ENCODE data around the gene GALNT17.

The GALNT17 gene

DNA sequence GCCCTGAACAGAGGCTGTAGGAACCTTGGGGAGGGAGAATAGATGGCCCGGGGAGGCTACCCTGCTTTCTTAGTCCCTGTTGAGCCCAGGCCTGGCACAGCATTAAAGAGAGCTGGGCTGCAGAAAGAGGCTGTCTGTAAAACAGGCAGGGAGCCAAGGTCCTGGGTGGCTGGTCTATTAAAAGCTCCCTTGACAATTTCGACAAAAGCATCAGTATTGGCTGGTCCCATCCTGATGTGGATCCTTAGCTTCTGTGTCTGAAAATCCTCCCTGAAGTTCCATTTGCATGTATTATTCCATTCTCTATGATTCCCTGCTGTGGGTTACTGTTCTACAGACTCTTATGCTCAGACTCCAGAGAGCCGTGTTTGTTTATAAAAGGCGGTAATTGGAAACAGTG is 158.5 kb downstream of the GALNT17 start:
- no peak for DNase-seq

DNA sequence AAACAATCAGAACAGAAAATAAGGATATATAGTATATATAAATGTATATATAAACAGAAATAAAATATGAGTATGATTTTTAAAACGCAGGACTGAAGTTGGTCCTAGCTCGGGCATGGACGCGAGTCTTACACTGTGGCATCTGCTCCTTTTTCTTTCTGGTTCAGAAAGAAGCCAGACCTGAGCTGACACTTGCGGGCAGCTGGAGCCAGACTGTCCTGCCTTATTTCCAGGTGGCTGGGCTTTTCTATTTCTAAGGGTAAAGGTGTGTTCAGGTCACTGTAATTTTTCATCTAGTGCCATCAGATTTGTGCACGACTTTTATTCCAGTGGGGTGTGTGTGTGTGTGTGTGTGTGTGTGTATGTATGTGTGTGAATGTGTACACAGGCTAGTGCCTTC is 166.4 kb downstream of the GALNT17 start:
- DNase-seq, result no peak

DNA sequence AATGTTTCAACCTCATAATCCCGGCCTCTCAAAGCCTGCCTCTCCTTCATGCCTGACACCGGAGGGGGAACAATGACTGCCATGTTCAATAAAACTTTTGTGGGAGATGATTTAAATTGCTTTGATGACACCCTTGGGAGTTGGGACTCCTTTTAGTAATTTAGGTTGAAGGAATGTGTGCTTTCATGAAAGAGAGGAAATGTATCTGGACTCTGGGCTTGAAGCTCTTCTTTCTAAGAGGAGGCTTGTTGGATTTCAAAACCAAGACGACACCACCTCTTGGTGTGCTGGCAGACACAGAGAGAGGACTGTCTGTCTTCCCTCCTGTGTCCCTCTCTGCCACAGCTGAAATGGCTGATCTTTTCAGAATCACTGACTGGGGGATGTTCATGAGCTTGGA is 168.1 kb downstream of the GALNT17 start:
- DNase-seq, result no peak

DNA sequence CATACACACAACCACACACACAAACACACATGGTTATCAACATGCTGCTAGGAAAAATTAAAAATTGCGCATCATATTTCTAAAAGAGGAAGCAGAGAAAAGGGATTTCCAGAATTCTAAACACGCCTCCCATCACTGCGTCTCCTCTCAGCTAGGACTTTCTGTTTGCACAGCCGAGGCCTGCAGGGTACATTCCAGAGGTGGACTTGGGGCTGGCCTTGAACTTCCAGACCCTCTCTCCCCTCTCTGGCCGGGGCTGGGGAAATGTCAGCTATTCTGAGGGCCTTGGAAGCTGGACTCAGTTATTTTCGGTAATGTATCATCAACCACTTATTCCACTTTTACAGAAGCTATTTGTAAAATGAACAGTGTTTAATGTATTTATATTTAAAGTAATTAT is 168.7 kb downstream of the GALNT17 start:
- DNase-seq, result no peak

DNA sequence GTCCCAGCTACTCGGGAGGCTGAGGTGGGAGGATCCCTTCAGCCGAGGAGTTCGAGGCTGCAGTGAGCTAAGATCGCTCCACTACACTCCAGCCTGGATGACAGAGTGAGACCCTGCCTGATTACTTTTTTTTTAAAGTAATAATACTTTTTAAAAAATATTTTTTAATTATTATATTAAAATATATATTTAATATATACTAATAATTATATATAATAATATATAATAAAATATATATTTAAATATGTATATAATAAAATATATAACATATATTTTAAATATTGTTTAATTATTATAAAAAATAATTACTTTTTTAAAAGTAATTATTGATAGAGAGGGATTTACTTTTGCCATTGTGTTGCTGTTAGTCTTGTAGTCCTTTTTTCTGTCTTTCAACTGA is 169.2 kb downstream of the GALNT17 start:
- no peak for DNase-seq

DNA sequence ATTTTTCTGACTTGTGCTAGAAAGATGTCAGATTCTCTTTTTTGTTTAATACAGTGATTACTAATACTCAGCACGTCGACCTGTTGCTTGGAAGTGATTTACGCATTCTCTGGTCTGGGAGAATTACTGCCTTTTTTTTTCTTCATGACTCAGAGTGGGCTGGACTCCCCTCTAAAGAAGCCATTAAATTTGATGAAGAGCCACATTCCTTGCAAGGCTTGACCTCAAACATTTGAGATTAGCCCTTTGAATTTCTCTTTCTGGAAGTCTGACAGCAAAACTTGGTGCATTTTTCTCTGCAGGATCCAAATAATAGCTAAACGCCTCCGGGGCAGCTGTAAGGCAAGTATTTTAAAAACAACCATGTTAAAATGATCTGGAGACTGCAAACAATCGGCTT is 171.6 kb downstream of the GALNT17 start:
- no peak for DNase-seq

DNA sequence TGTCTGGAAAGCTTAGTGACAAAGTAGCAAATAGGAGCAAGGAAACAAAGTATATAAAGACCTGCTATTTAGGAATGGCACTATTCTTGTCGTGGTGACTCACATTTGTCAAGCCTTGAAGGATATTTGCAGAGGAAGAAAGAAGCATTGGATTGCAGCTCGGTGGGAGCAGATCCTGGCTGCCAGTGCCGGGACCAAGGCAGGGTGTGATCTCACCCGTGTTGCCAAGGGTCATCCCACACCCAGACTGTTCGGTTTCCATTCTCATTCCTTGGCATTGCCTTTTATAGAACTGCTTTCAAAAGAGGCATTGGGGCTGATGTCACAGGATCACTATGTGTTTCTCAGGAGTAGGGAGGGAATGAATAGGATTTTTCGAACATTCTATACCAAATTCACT is 176.2 kb downstream of the GALNT17 start:
- DNase-seq, result no peak

DNA sequence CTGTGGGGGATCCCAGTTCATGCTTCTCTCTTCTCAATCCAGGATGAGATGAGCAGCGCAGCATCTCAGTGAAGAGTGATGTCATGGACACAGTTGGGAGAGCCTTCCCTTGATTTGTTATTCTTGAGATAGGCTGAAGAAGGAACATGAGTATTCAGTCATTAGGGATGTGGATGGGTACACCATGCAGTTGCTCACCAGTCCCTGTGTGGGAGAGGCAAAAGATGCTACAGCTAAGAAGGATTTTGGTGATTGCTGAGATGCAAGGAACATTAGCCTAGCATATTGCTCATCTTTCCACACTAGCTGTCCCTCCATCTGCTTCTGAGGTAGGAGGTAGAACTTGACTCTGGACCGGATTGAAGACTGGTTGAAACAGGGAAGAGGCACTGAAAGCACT is 179.6 kb downstream of the GALNT17 start:
- no peak for DNase-seq

DNA sequence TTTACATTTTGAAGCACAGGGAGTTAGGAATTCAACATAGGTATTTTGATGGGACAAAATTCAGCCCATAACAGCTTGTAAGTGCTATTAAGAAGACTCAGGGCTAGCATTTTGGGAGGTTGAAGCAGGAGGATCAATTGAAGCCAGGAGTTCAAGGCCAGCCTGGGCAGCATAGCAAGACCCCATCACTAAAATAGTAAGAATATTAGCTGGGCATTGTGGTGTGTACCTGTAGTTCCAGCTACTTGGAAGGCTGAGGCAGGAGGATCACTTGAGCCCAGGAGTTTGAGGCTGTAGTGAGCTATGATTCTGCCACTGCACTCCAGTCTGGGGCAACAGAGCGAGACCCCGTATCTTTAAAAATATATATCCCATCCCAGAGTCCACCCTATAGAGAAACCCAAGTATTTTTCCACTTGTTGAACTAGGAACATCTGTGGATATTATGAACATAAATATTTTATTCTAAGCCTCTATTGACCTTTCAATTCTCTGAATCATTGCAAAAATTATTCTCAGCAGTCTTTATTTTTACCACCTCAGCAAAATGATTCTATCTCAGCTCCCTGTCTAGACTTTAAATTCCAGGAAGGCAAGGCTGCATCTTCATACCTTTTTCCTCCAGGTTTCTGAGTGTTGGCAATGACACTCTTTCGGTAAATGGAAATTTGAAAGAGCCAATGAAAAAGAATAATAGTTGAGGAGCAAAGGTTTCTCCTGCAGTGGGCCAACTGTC is 181.0 kb downstream of the GALNT17 start:
- DNase-seq, result no peak

DNA sequence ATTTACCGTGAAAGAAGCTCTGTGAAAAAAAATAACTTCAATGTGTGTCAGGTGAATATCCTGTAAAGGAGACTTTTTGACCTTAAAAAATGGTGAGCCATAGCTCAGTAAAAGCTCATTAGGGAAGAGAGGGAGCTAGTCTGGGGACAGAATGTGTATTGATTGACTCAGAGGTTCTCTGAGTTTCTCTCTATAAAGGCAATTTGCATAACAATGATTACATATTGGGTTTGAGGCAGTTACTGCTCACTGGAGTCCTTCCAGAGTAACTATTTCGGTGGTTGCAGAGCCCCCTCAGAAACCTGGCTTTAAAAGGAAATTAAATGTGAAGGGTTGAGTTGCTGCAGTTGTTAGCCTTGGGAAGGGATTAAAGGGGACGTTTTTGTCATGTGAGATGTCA is 181.6 kb downstream of the GALNT17 start:
- no peak for DNase-seq

DNA sequence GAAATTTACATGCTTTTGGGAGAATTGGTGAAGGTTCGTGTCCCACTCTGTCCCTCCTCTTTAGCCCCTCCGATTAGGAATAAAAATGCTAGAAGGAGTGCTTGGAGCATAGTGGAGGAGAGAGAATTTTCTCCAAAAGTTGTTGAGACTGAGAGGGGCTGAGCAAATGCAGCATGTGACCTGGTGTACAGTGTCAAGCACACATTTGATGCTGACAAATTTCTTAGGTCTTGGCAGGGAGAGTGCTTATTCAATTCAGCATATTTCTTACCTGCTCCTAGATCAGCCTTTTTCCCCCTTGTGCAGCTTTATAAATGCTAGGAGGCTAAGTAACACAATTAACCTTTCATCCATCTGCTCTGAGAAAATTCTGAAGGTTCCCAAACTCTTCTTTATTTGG is 189.0 kb downstream of the GALNT17 start:
- no peak for DNase-seq

DNA sequence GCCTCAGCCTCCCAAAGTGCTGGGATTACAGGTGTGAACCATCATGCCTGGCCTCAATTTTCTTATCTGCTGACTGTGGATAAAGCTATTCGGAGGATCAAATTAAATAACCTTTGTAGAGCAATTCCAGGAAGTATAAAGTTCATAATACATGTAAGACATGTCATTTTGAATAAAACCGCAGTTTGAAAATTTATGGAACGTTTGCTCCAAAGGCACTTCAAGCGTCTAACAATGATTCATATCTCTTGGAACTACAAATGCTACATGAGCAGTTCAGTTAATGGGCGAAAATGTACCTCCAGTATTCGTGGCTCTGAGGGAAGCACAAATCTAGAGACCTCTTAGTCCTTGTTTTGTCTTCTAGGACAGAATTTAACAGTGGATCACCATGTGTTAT is 190.3 kb downstream of the GALNT17 start:
- DNase-seq, result no peak

DNA sequence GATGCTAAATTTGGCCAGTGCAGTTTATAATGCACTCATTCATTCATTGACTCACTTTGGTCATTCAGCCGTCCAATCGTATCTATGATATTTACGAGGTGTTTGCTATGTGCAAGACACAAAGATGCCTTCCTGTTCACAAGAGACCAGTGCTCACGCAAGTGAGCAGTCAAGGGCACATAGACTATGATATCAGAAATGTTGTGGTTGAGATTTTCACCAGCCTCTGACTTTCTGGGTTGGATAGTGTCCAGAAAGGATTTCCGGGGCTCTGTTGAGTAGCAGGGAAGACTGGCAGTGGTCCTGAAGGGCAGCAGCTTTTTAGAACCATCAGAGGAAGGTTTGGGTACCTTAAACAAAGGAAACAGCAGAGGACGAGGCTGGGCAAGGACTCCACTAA is 191.8 kb downstream of the GALNT17 start:
- DNase-seq, result no peak

DNA sequence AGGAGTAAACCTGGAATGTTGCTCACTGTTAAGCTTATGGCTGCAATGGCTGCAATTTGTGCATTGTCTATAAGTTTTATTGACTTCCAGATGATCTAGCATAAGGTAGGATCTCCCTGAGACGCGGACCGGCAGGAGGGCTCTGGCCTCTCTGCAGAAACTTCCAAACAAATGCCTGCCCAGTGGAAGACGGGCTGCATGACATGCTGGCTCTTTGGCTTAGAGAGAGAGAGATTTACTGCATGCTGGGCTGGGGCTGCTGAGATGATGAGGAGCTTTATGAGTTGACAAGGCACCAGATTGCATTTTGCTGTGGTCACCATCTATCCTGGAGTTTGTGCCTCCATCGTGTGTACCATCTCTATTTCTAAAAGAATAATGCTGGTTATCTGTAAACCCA is 193.2 kb downstream of the GALNT17 start:
- DNase-seq, result no peak

DNA sequence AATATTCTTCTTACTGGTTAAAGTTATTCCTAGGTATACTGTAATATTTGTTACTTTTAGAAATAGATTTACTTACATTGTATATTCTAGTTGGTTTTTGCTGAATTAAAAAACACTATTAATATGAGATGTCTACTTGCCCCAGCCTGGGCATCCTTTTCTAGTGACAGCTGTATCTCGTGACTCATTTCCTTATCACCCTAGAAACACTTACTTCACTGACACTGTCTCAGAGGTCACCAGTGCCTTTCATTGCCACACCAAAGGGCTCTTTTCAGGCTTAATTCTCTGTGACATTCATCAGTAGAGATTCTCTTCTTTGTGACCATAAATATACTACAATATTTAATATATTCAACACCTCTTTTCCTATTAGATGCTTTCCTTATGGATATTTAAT is 194.7 kb downstream of the GALNT17 start:
- no peak for DNase-seq

DNA sequence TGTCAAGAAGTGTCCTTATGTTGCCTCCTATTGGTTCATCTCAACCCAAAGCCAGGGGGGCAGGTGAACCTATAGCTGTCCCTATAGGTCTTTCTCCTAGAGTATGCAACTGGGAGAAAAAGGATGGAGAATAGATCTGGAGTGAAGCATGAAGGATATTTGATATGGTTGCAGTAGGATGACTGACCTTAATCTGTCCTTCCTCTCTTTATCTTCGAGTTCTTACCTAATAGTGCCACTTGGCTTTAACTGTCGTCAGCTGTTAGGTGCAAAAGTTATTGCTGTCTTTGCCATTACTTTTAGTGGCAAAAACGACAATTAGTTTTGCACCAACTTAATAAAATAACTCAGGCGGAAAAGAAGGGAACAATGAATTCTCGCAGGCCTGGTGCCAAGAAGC is 196.0 kb downstream of the GALNT17 start:
- DNase-seq, result no peak

DNA sequence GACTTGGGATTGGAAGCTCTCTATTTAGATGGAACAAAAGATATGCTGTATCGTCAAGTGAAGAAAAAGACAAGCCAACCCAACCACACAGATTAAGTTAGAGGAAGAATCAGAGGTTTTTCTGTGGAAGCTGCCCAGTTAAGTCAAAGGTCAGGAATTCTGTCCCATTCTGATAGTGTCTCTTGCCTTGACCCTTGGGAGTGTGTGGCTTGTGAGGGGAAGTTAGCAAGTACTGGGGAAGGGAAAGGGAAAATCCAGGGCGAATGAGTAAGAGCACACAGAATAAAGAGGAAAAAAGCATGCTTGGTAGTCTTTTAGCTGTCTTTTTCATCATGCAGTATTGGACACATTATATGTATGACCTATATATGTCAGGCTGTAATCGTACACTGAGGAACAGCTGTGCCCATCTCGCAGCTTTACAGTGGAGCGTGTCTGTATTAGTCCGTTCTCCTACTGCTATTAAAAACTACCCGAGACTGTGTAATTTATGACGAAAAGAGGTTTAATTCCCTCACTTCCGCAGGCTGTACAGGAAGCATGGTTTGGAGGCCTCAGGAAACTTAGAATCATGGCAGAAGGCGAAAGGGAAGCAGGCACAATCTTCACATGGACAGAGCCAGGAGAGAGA is 197.2 kb downstream of the GALNT17 start:
- DNase-seq, result no peak

DNA sequence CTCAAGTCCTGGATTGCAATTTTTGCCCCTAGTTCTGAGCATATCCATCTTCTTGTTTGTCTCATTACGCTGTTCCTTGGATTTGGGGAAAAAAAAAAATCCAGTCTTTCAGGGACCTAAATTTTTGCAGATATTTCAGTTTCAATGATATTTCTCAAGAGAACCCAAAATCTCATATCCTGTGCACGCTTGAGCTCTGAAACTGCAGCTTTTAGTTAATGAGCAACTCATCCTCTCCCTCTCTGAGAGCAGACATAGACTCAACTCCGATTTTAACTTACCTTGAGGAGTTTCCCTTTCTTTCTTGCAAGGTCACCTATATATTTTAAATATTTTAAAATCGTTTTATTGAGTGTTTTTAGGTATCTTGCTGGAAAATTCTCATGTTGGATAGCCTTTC is 200.3 kb downstream of the GALNT17 start:
- DNase-seq, result no peak

DNA sequence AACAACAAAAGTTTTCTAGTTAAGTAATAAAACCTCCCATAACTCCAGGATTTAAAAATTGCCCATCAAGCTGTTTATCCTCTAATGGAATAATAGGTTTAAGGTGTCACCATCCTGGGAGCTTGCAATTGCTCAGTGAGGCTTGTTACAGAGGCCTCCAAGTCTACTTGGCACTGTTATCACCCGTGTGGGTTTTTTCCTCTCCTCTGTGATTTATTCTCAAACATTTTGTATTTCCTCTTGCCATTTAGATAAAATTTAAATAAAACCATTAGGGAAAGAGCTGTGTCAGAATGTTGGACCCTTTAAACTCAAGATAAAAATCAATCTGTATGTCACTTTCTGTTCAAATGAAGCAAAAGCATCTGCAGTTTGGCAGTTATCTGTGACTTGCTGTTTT is 202.6 kb downstream of the GALNT17 start:
- no peak for DNase-seq

DNA sequence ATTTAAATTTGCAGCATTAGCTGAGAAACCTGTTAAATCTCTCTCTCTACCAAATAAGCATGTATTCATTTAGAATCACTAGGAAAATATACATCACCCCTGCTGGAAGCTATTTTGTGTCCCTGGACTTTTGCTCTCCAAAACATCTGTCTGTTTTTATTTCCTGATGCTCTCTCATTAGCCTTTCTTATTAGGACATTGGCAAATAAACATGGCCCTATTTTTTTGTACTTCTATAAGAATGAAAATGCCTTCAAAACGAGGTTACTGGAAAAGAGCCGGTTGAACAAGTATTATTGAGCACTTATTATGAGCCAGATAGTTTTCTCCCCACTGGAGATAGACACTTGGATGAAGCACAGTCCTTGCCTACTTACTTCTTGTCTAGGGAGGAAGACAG is 206.9 kb downstream of the GALNT17 start:
- DNase-seq, result no peak

DNA sequence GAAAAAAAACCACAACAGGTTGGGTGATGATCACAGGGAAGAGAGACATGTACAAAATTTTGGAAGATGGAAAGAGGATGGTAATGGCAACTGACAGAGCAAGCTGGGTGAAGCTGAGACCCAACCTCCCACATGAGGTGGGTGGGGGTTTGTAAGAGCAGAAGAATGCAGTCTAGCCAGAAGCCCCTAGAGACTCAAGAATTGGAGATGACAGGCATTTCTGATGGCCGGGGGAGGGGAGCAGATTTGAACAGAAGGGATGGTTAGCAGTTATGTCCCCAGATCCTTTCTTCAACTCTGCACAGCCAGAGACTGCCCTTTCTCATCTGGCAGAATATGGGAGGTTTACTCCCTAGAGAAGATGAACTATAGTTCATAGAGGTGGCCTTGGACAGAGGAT is 208.0 kb downstream of the GALNT17 start:
- DNase-seq, result no peak

DNA sequence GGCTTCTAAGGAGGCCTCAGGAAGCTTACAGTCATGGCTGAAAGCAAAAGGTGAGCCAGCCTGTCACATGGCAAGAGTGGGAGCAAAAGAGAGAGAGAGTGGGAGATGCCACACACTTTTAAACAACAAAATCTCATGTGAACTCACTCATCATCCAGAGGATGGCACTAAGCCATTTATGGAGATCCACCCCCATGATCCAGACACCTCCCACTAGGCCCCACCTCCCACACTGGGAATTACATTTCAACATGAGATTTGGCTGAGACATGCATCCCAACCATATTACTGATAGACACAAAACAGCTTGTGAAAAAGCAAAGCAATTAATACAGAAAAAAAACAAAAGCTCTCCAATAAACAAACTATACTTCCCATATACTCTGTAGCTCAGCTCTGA is 210.3 kb downstream of the GALNT17 start:
- DNase-seq, result no peak

DNA sequence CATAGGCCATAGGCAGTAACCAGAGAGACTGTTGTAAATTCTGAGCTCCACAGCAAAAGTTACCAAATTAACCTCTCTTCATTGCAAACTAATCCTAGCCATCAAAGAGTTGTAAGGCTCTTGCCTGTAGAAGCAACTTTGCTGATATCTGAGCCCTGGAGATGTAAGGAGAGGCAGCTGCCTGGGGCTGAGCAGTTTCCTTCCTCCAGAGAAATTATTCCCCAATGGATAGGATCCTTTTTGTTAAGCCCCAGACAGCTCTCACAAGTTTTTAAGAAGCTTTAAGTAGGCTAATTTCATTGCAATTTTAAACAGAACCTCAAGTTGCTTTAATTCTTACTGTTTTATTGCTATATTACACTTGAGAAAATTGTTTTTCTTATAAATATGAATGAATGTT is 211.1 kb downstream of the GALNT17 start:
- no peak for DNase-seq

DNA sequence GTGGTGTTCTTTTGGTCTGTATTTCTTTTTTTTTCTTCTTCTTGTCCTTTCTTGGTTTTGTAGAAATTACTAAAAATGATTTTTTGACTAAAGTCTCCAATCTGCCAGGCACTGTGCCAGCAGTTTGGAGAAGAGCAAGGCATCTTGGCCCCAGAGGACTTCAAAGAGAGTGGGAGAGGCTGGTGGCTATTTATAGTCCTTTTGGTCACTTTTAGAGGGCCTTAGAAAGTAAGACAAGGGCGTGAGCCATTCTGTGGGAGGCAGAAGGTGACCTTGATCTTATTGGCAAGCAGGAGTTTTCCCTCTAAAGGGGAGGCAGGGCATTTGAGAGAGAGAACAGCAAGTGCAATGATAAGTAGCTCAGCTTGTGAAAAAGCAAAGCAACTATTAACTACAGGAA is 211.9 kb downstream of the GALNT17 start:
- DNase-seq, result no peak

All from NCI-H1417 treated with DMSO at 0.1 percent for 48 hours (cell line).